GM10248 (cell line): ENCODE data around the gene PXMP2.

Experiments used
- CTCF ChIA-PET: fragments of 300-600 bp; sonication (Branson Sonifier 250); formaldehyde crosslinking; extraction: SDS; loops from one replicate; lab custom pipeline; 2021; ENCODE audit warnings: antibody characterized with exemption; lab: Yijun Ruan, JAX
- POLR2A ChIA-PET: fragments of 350-650 bp; sonication (Branson Sonifier 250); formaldehyde crosslinking; extraction: SDS; loops from one replicate; lab custom pipeline; 2020; ENCODE audit warnings: antibody characterized with exemption; lab: Yijun Ruan, JAX
- DNase-seq: peaks from one replicate; pipeline ENCODE4 v3.0.0; 2012; ENCODE audit errors: extremely low spot score
- CTCF ChIP-seq: IDR thresholded peaks from 2 replicates; pipeline ENCODE4 v1.5.1; 2012; ENCODE audit warnings: mild to moderate bottlenecking, low read depth; ENCODE audit errors: extremely low read depth, missing control alignments, control extremely low read depth

PXMP2 gene

DNA sequence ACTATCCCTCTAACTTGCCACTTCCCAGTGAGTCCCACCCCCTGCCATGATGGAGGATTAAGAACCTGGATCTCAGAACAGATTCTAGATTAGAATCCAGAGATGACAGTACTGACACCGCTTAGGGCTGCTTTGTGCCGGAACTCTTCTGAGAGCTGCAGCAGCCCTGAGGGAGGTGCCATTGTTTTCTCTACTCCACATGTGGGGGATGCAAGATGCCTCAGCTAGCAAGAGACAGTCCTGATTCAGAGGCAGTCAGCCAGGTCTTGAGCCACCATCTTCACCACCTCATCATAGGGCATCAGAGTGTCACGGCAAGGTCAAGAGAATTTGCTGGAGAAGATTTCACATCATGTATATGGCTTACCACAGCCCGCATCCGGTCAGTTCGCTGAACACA is 19.9 kb downstream of the PXMP2 start:
- ChIA-PET CTCF (no interaction called here), POLR2A (no interaction called here)
- no peak for DNase-seq
- no peak for TF ChIP-seq CTCF

DNA sequence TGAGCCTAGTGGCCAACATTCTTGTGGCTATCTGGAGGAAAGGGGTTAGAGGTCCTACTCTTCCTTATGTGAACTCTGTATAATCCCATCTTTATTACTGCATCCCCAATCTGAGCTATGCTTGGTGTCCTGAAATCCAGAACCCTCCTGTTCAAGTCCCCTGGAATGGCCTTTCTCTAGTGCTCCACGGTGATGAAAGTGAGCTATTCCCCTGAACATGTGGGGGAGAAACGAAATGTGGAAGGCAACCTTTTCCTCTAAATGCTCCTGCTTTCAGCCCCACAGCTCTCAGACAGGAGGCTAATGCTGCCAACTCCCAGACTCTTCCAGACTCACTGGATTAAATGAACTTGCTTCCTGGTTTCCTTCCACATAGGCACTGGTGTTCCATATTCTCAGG is 20.8 kb downstream of the PXMP2 start:
- TF ChIP-seq CTCF: no peak
- CTCF ChIA-PET: interaction anchor here (1.0 kb wide), 1 partner anchor 23 kb away, joined by 4 read pairs; no protein-coding TSS in a partner anchor
- POLR2A ChIA-PET: no interaction called here

DNA sequence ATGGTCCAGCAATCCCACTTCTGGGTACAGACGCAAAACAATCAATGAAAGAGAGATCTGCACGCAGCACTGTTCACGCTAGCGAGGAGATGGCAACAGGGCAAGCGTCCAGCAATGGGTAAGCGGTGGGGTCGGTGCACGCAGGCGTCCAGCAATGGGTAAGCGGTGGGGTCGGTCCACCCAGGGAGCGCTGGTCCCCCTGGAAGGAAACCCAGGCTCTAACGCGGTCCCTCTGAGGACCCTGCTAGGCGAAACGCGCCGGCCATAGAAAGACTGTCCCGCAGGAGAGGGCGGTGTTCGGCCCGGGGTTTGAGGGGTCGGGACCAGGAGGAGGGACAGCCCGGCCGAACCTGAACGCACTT is 22.6 kb downstream of the PXMP2 start:
- TF ChIP-seq CTCF: peak; percentile 1
- DNase-seq: no peak
- ChIA-PET POLR2A (interaction anchor here (0.6 kb wide), 1 partner anchor 14 kb away, joined by 4 read pairs; no protein-coding TSS in a partner anchor), CTCF (interaction anchor here (0.6 kb wide), 1 partner anchor 18 kb away, joined by 3 read pairs; no protein-coding TSS in a partner anchor)

More for the DNA sequence above, 20.8 kb downstream of the PXMP2 start:
- no peak for DNase-seq

- peak; percentile 97 for DNase-seq
- ChIA-PET POLR2A (interaction anchor here (0.6 kb wide), 1 partner anchor 15 kb away, joined by 4 read pairs; no protein-coding TSS in a partner anchor), CTCF (interaction anchor here (0.6 to 1.2 kb wide), 3 partner anchors 19 to 32 kb away, joined by 3 to 4 read pairs (median 3); no protein-coding TSS in a partner anchor)
- TF ChIP-seq CTCF: no peak
Measured at GRCh38 chr12:132710405-132711079, 23.2 kb downstream of the PXMP2 start, which contains the start of gene PGAM5. Gene PGAM5, plus strand, starts transcription at chr12:132710842. Its CDS starts 35 bp downstream, at chr12:132710877.

DNA sequence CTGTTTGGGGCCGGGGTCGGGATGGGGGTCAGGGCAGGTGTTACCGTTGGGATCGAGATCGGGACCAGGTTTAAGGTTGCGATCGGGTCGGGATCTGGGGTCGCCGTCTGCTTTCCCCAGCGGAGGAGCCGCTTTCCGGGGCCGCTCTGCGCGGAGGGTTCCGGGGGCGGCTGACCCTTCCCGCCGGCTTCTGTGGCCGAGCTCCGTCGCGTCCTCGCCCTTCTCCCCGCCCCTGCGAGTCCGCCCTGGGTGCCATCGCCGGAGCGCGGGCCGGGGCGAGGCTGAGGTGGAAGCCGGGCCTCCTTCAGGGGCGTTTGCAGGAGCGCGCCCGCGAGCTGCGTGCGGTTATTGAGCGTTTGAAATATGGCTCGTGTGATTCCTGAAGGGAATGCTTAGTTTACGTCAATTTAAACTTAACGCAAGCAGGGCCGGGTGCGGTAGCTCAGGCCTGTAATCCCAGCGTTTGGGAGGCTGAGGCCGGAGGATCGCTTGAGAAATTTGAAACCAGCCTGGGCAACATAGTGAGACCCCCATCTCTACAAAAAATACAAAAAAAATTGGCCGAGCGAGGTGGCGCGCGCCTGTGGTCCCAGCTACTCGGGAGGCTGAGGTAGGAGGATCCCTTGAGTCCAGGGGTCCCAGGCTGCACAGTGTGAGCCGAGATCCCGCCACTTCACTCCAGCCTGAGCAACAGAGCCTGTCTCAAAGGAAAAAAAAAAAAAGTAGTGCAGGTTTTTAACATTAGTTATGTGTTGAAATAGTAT is 23.9 kb downstream of the PXMP2 start:
- POLR2A ChIA-PET: interaction anchor here (0.6 kb wide), 1 partner anchor 26 kb away, joined by 4 read pairs; no protein-coding TSS in a partner anchor
- CTCF ChIA-PET: interaction anchor here (1.2 kb wide), 2 partner anchors 20 to 31 kb away, joined by 3 to 4 read pairs; no protein-coding TSS in a partner anchor
- no peak for TF ChIP-seq CTCF
- peak; percentile 53 for DNase-seq

DNA sequence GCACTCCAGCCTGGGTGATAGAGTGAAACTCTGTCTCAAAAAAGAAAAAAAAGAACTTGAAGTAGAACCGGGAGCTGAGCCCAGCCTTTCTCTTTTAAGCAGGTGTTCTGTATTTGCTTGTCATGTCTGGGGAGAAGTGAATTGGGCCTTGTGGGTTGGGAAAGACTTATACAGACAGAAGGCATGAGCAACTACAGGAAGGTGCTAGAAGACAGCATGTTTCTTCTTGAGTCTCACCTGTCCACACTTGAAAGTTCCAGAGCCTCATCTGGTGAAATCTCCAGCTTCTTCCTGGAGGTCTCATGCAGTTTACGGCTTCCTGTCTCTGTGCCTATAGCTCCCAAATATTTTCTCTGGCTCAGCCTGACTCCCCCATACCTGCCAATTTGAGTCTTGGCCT is 25.7 kb downstream of the PXMP2 start:
- POLR2A ChIA-PET: no interaction called here
- CTCF ChIA-PET: interaction anchor here (1.3 kb wide), 1 partner anchor 15 kb away, joined by 4 read pairs; no protein-coding TSS in a partner anchor

More for the DNA sequence above, 25.7 kb downstream of the PXMP2 start:
- no peak for DNase-seq
- TF ChIP-seq CTCF: no peak
